ENCODE data around the gene TSPAN9. TPM values are rescaled to one million over a fixed set of nuclear protein-coding genes. Genes with fewer than 3 reads are reported as not detected.

Gene TSPAN9
- total RNA-seq, 1 donor from 2014 or later, result 109 TPM

GRCh38 chr12:3250576-3250975 is 173.4 kb downstream of the TSPAN9 start:
- peak overlapping the region; percentile 75 to 86 for H3K27ac ChIP-seq
- H3K4me3 ChIP-seq, result no peak overlapping the region
- peak; percentile 47 to 89 for DNase-seq (ENCODE audit: low spot score in 2 of 2)
- H3K4me1 ChIP-seq, result peaks cover 26 to 34% of the 10 kb centered on the region in 2 donors
- H3K9me3 ChIP-seq, result no peaks in the 10 kb centered on the region
- no peaks in the 10 kb centered on the region for H3K36me3 ChIP-seq
- H3K27me3 ChIP-seq, result no peaks in the 10 kb centered on the region
- intact Hi-C loops (cut with DNase I), result loop anchor here (1.0 to 10.0 kb wide), 2 partner anchors 33 to 356 kb away; partner anchors contain the start of gene TULP3
- no peak for TF ChIP-seq CTCF (IDR thresholded peaks at IDR 0.05)

- H3K4me1 ChIP-seq, result peaks cover 26 to 34% of the 10 kb centered on the region in 2 donors
- H3K27ac ChIP-seq, result peak overlapping the region; percentile 75 to 86
- H3K27me3 ChIP-seq, result no peaks in the 10 kb centered on the region
- H3K4me3 ChIP-seq, result no peak overlapping the region
- H3K9me3 ChIP-seq, result no peaks in the 10 kb centered on the region
- no peaks in the 10 kb centered on the region for H3K36me3 ChIP-seq
- peak in 1 of 2 donors; percentile 74 for DNase-seq (ENCODE audit: low spot score in 2 of 2)
- no peak for TF ChIP-seq CTCF (IDR thresholded peaks at IDR 0.05)
- intact Hi-C loops (cut with DNase I), result loop anchor here (10.0 kb wide), 1 partner anchor 356 kb away; the partner anchor contains the start of gene TULP3
Observed at GRCh38 chr12:3251067-3251466, 173.9 kb downstream of the TSPAN9 start.

GRCh38 chr12:3251691-3252090 is 174.5 kb downstream of the TSPAN9 start:
- Histone ChIP-seq H3K9me3 (no peaks in the 10 kb centered on the region), H3K27me3 (no peaks in the 10 kb centered on the region), H3K4me1 (peaks cover 26 to 34% of the 10 kb centered on the region in 2 donors), H3K36me3 (no peaks in the 10 kb centered on the region), H3K4me3 (no peak overlapping the region), H3K27ac (peak overlapping the region; percentile 75 to 86)
- intact Hi-C loops (cut with DNase I), result loop anchor here (2.0 to 10.0 kb wide), 2 partner anchors 175 to 357 kb away; partner anchors contain the start of genes TSPAN9 and TULP3
- DNase-seq (ENCODE audit: low spot score in 2 of 2), result no peak
- no peak for TF ChIP-seq CTCF (IDR thresholded peaks at IDR 0.05)

- Histone ChIP-seq H3K27ac (peak overlapping the region; percentile 75 to 86), H3K4me3 (peak overlapping the region in 1 of 2 donors; percentile 26), H3K4me1 (peaks cover 26 to 34% of the 10 kb centered on the region in 2 donors), H3K27me3 (no peaks in the 10 kb centered on the region), H3K9me3 (no peaks in the 10 kb centered on the region), H3K36me3 (no peaks in the 10 kb centered on the region)
- DNase-seq (ENCODE audit: low spot score in 2 of 2), result peak; percentile 76 to 95
- intact Hi-C loops (cut with DNase I), result loop anchor here (2.0 to 10.0 kb wide), 2 partner anchors 176 to 358 kb away; partner anchors contain the start of genes TSPAN9 and TULP3
- TF ChIP-seq CTCF (IDR thresholded peaks at IDR 0.05), result no peak
Observed at GRCh38 chr12:3252450-3252891, 175.3 kb downstream of the TSPAN9 start.

GRCh38 chr12:3253682-3254275 is 176.6 kb downstream of the TSPAN9 start:
- H3K27me3 ChIP-seq, result no peaks in the 10 kb centered on the region
- H3K4me3 ChIP-seq, result no peak overlapping the region
- H3K9me3 ChIP-seq, result no peaks in the 10 kb centered on the region
- no peak for TF ChIP-seq CTCF (IDR thresholded peaks at IDR 0.05)
- no peaks in the 10 kb centered on the region for H3K36me3 ChIP-seq
- H3K27ac ChIP-seq, result peak overlapping the region; percentile 75 to 86
- intact Hi-C loops (cut with DNase I), result loop anchor here (2.0 to 10.0 kb wide), 2 partner anchors 177 to 359 kb away; partner anchors contain the start of genes TSPAN9 and TULP3
- H3K4me1 ChIP-seq, result peaks cover 26 to 34% of the 10 kb centered on the region in 2 donors
- no peak for DNase-seq (ENCODE audit: low spot score in 2 of 2)

Data from ascending aorta (tissue), 2 donors.